Ovary (tissue), 3 donors: ENCODE data around the gene SNRNP48.

Source experiments
- CTCF ChIP-seq, 3 donors: fragments of 450-650 bp in 2 of 3; fragments of 200-600 bp in 1 of 3; IDR thresholded peaks; one replicate each; pipeline versions ENCODE4 v1.5.1 to v1.8.0; 2016 to 2022; ENCODE audit warnings: antibody characterized with exemption in 3 of 3, mild to moderate bottlenecking in 1 of 3
- EP300 ChIP-seq: sonication (generic); formaldehyde crosslinking; IDR thresholded peaks from one replicate; pipeline ENCODE4 v1.6.1; 2017; ENCODE audit warnings: antibody characterized with exemption
- POLR2A ChIP-seq: fragments of 450-650 bp; IDR thresholded peaks from one replicate; pipeline ENCODE4 v1.6.1; 2017; ENCODE audit warnings: antibody characterized with exemption, mild to moderate bottlenecking, moderate library complexity
- donor health status: DM: no; HTN: no; CAD: no.

DNA sequence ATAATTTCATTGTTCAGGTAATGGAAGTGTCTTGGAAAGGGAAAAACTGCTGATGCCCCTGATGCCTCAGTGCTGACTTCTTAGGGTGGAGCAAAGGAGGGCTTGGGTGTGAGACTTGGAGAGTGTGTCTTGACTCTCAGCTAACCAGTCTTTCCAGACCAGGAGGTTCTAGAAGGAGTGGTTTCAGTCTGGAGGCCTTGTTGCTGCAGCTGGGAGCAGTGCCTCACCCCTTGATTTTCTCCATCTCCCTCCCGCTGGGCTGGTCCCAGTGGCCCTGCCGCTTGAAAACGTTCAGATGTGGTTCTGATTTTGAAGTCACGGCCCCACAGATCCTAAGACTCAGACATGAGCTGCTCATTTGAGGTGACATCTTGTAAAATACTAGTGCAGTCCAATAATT is 43.1 kb upstream of the SNRNP48 start:
- TF ChIP-seq CTCF (IDR thresholded peaks at IDR 0.05), result no peak
- no peak for TF ChIP-seq POLR2A
- no peak for TF ChIP-seq EP300
